ENCODE results near the gene CASQ2.

GRCh38 chr1:115669886-115670285, 98.6 kb downstream of the CASQ2 start:
- TF ChIP-seq CTCF (IDR thresholded peaks at IDR 0.05), result no peak
- TF ChIP-seq EZH2 (IDR thresholded peaks at IDR 0.05), result no peak
- no peak for TF ChIP-seq EZH2phosphoT487 (IDR thresholded peaks at IDR 0.05)
